ENCODE data around the gene BGN. TPM values are rescaled to one million over a fixed set of nuclear protein-coding genes. Genes with fewer than 3 reads are reported as not detected.

BGN gene
- total RNA-seq, 1 experiment from 2014 or later = 1.2 TPM

DNA sequence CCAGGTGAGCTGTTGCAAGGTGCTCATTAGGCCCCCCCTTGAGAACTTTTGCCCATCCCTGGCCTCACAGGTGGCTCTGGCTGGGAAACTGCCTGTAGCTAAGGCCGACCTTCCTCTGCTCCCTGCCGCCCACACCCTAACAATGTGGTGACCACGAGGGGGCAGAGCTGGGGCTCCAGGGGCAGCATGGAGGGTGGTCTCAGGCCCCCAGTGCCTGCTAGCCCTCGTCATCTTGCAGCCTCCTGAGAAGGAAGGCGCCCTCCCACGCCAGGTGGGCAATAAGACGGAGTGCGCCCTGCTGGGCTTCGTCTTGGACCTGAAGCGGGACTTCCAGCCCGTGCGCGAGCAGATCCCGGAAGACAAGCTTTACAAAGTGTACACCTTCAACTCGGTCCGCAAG is 55.0 kb downstream of the BGN start:
- Histone ChIP-seq H2BK120ac (ENCODE audit: low read depth, low read length, poor library complexity, severe bottlenecking) (no peak overlapping the region), H3K14ac (ENCODE audit: insufficient read depth, low read length) (no peak overlapping the region), H3K79me2 (ENCODE audit: insufficient read depth, low read length) (no peaks in the 10 kb centered on the region), H3K18ac (ENCODE audit: insufficient read length, low read depth, low read length) (no peak overlapping the region), H3K4ac (ENCODE audit: low read depth, low read length) (no peak overlapping the region), H3K79me1 (ENCODE audit: insufficient read depth, low read depth, low read length, poor library complexity, severe bottlenecking) (no peaks in the 10 kb centered on the region), H2BK20ac (ENCODE audit: low read depth, low read length, poor library complexity, severe bottlenecking) (no peak overlapping the region), H4K8ac (replicated peaks; ENCODE audit: insufficient read length, low read depth, low read length) (no peak overlapping the region), H3K27me3 (ENCODE audit: insufficient read depth, low read length) (no peaks in the 10 kb centered on the region), H3K27ac (ENCODE audit: insufficient read length, low read depth, low read length) (no peak overlapping the region), H2AFZ (ENCODE audit: low read length) (no peak overlapping the region), H3K23ac (ENCODE audit: insufficient read length, low read depth, low read length) (no peak overlapping the region), H3K4me1 (ENCODE audit: insufficient read depth, low read length) (no peaks in the 10 kb centered on the region), H3K9ac (ENCODE audit: extremely low read depth, insufficient read length, low read length) (no peak overlapping the region), H2AK5ac (ENCODE audit: insufficient read length, low read length) (no peak overlapping the region), H3K9me3 (ENCODE audit: control insufficient read depth, low read depth, low read length) (peaks cover 64% of the 10 kb centered on the region), H4K5ac (ENCODE audit: insufficient read length, low read depth, low read length) (no peak overlapping the region), H3K56ac (ENCODE audit: insufficient read length, low read depth, low read length) (no peak overlapping the region), H2BK5ac (ENCODE audit: insufficient read length, low read length) (no peak overlapping the region), H3T11ph (ENCODE audit: low read length) (no peak overlapping the region), H3K4me2 (ENCODE audit: insufficient read depth, insufficient read length, low read length) (no peak overlapping the region), H4K91ac (ENCODE audit: insufficient read length, low read depth, low read length) (no peak overlapping the region), H2BK15ac (ENCODE audit: low read depth, low read length) (no peak overlapping the region), H2BK12ac (ENCODE audit: insufficient read length, low read depth, low read length) (no peak overlapping the region), H4K20me1 (ENCODE audit: control insufficient read depth, insufficient read depth, insufficient read length) (no peaks in the 10 kb centered on the region), H3K23me2 (ENCODE audit: insufficient read length, low read depth, low read length, poor library complexity, severe bottlenecking) (no peaks in the 10 kb centered on the region)
- Mint-ChIP-seq H3K27me3 (ENCODE audit: low read depth) (peaks cover 3% of the 10 kb centered on the region; the same call in 1 of the 2 replicates), H3K4me1 (0 out of 4 replicates have a peak, but pooled peaks cover 0 to 5% of the 10 kb centered on the region in 2 experiments), H3K4me3 (no peak overlapping the region), H3K27ac (no peak overlapping the region), H3K36me3 (ENCODE audit: insufficient read depth in 1 of 3, low read depth in 3 of 3) (peaks cover 0 to 6% (median 2%) of the 10 kb centered on the region in 3 experiments; a peak in 3 of 7 replicates), H3K9me3 (peaks cover 66 to 83% of the 10 kb centered on the region in 2 experiments)
- peak; percentile 37 for DNase-seq
- WGBS (ENCODE audit: extremely low coverage, insufficient read length, low lambda C conversion rate) = no CpG with 5 or more reads among the region's 16 CpGs
- TF ChIP-seq CTCF (conservative IDR thresholded peaks at IDR 0.05) = peak; percentile 42
